GM23338 (cell line): ENCODE data around the gene PPP2CA. TPM values are rescaled to one million over a fixed set of nuclear protein-coding genes. Genes with fewer than 3 reads are reported as not detected.

Source experiments
- ATAC-seq: fragments of 200-7000 bp; cut with Tn5 transposase; 3 replicates; pipeline ENCODE4 v1.9.1; 2020
- DNase-seq: peaks from one replicate; pipeline ENCODE4 v3.0.0-alpha.2; 2015; ENCODE audit warnings: low spot score
- H2AFZ ChIP-seq: fragments of 200-600 bp; sonication (generic); 2 replicates; pipeline ENCODE4 v1.8.0; 2016; ENCODE audit warnings: antibody characterized with exemption, mild to moderate bottlenecking, moderate library complexity
- H3F3A ChIP-seq: fragments of 200-600 bp; sonication (generic); replicated peaks from 2 replicates; pipeline ENCODE4 v1.8.0; 2017; ENCODE audit warnings: antibody characterized with exemption, mixed run types, low read depth
- H3K27ac ChIP-seq: fragments of 200-600 bp; sonication (generic); 2 replicates; pipeline ENCODE4 v1.6.1; 2016; ENCODE audit warnings: low read depth
- H3K27me3 ChIP-seq: fragments of 200-600 bp; sonication (generic); 2 replicates; pipeline ENCODE4 v1.8.0; 2016; ENCODE audit warnings: mild to moderate bottlenecking, mixed run types, moderate library complexity; ENCODE audit not compliant: insufficient read depth
- H3K36me3 ChIP-seq: fragments of 200-600 bp; sonication (generic); 2 replicates; pipeline ENCODE4 v1.8.0; 2016; ENCODE audit warnings: mild to moderate bottlenecking; ENCODE audit not compliant: insufficient read depth
- H3K4me1 ChIP-seq: fragments of 200-600 bp; sonication (generic); 2 replicates; pipeline ENCODE4 v1.8.0; 2016; ENCODE audit warnings: mild to moderate bottlenecking, moderate library complexity; ENCODE audit not compliant: insufficient read depth
- H3K4me2 ChIP-seq: fragments of 200-600 bp; sonication (generic); 2 replicates; pipeline ENCODE4 v1.7.1; 2017; ENCODE audit warnings: mixed run types
- H3K4me3 ChIP-seq: fragments of 200-600 bp; sonication (generic); 2 replicates; pipeline ENCODE4 v1.6.1; 2016; ENCODE audit warnings: mixed run types
- H3K79me2 ChIP-seq: fragments of 200-600 bp; sonication (generic); replicated peaks from 2 replicates; pipeline ENCODE4 v1.8.0; 2017; ENCODE audit warnings: mild to moderate bottlenecking; ENCODE audit not compliant: insufficient read depth
- H3K9me2 ChIP-seq: fragments of 200-600 bp; sonication (generic); 2 replicates; pipeline ENCODE4 v1.8.0; 2017; ENCODE audit not compliant: insufficient read depth
- H4K20me1 ChIP-seq: fragments of 200-600 bp; sonication (generic); replicated peaks from 2 replicates; pipeline ENCODE4 v1.8.0; 2017; ENCODE audit warnings: mild to moderate bottlenecking; ENCODE audit not compliant: insufficient read depth
- H3K27ac Mint-ChIP-seq: 2 replicates; pipeline ENCODE4 v1.8.0; 2020; ENCODE audit warnings: inconsistent platforms, mild to moderate bottlenecking, moderate library complexity, mixed read lengths
- H3K27me3 Mint-ChIP-seq: 3 replicates; pipeline ENCODE4 v1.8.0; 2022; ENCODE audit warnings: low read depth, mild to moderate bottlenecking, moderate library complexity, mixed read lengths, inconsistent platforms; ENCODE audit not compliant: insufficient read depth, poor library complexity
- H3K36me3 Mint-ChIP-seq: 3 replicates; pipeline ENCODE4 v1.8.0; 2021; ENCODE audit warnings: low read depth, mild to moderate bottlenecking, inconsistent platforms, moderate library complexity, mixed read lengths
- H3K4me1 Mint-ChIP-seq: 3 replicates; pipeline ENCODE4 v1.8.0; 2020; ENCODE audit warnings: mild to moderate bottlenecking, inconsistent platforms, mixed read lengths
- H3K4me3 Mint-ChIP-seq: 3 replicates; pipeline ENCODE4 v1.8.0; 2021; ENCODE audit warnings: moderate library complexity, mild to moderate bottlenecking, inconsistent platforms, mixed read lengths
- H3K9me3 Mint-ChIP-seq: 3 replicates; pipeline ENCODE4 v1.8.0; 2020; ENCODE audit warnings: moderate library complexity, mild to moderate bottlenecking, inconsistent platforms, mixed read lengths
- CREB1 ChIP-seq: fragments of 250-450 bp; sonication (Bioruptor Pico); IDR thresholded peaks from 2 replicates; pipeline ENCODE4 v1.5.0; 2020; ENCODE audit warnings: low read depth, mild to moderate bottlenecking, moderate library complexity
- CTCF ChIP-seq, 2 experiments: fragments of 200-600 bp in 1 of 2; sonication (generic) in 1 of 2; conservative IDR thresholded peaks; 2 replicates each; pipeline versions ENCODE4 v1.5.1 to v1.6.1; 2016 to 2017; ENCODE audit warnings: antibody characterized with exemption in 2 of 2, low read depth in 2 of 2, mild to moderate bottlenecking in 2 of 2, moderate library complexity in 1 of 2
- EZH2phosphoT487 ChIP-seq: fragments of 200-600 bp; sonication (generic); IDR thresholded peaks from one replicate; pipeline ENCODE4 v1.8.1; 2018; ENCODE audit warnings: antibody characterized with exemption; ENCODE audit not compliant: unreplicated experiment
- ZNF462 ChIP-seq: fragments of 250-450 bp; sonication (Bioruptor Pico); IDR thresholded peaks from 2 replicates; pipeline ENCODE4 v1.5.0; 2020; ENCODE audit warnings: mild to moderate bottlenecking, moderate library complexity
- polyA plus RNA-seq: library from polyadenylated mRNA; unstranded; fragments of >200 nt; fragmentation: Nextera tagmentation; extraction: Ambion mirVana; gene quantifications from 2 replicates; pipeline ENCODE4 v1.2.1, GENCODE V29; 2016
- total RNA-seq: library from RNA; depleted of rRNA; stranded (reverse); fragments of >200 nt; shearing (Covaris generic); gene quantifications from 2 replicates; pipeline ENCODE4 v1.2.3, GENCODE V29; 2014

PPP2CA gene
- total and polyA plus RNA-seq, 2 experiments from 2014 or later: 131 to 316 TPM

GRCh38 chr5:134146651-134147518 is 79.0 kb downstream of the PPP2CA start (continued):
- TF ChIP-seq CTCF (conservative IDR thresholded peaks at IDR 0.05; ENCODE audit: low read depth in 2 of 2): no peak
- no peak for TF ChIP-seq EZH2phosphoT487
- no peak for TF ChIP-seq ZNF462 (CRISPR knock-in tag)

- Mint-ChIP-seq H3K4me1 (no peaks in the 10 kb centered on the region; the same call in 1 of the 3 replicates), H3K27ac (no peak overlapping the region), H3K36me3 (peaks cover 33% of the 10 kb centered on the region), H3K4me3 (no peak overlapping the region), H3K9me3 (no peaks in the 10 kb centered on the region), H3K27me3 (peaks cover 6% of the 10 kb centered on the region)
- Histone ChIP-seq H3K36me3 (peaks cover 6% of the 10 kb centered on the region; the same call in 1 of the 2 replicates), H3K4me2 (no peak overlapping the region), H3K9me2 (no peaks in the 10 kb centered on the region), H4K20me1 (peaks cover 36% of the 10 kb centered on the region), H2AFZ (no peak overlapping the region), H3K4me1 (peaks cover 2% of the 10 kb centered on the region; the same call in 1 of the 2 replicates), H3F3A (peaks cover 8% of the 10 kb centered on the region; the same call in 1 of the 2 replicates), H3K4me3 (no peak overlapping the region), H3K27ac (0 out of 2 replicates have a peak overlapping the region, but pooled peaks have one; percentile 39), H3K79me2 (peaks cover 11% of the 10 kb centered on the region), H3K27me3 (no peaks in the 10 kb centered on the region)
- DNase-seq: peak; percentile 89
- peak; percentile 91 for ATAC-seq
- no peak for TF ChIP-seq CREB1 (CRISPR knock-in tag)
- peak; percentile 78 to 92 for TF ChIP-seq CTCF (conservative IDR thresholded peaks at IDR 0.05; ENCODE audit: low read depth in 2 of 2)
These were observed 79.9 kb downstream of the PPP2CA start for GRCh38 chr5:134145779-134146581.
